ENCODE data around the gene TMBIM6. TPM values are rescaled to one million over a fixed set of nuclear protein-coding genes. Genes with fewer than 3 reads are reported as not detected.

Gene TMBIM6
- total and polyA plus RNA-seq, 7 donors: 93.7 to 384 (median 201) TPM

DNA sequence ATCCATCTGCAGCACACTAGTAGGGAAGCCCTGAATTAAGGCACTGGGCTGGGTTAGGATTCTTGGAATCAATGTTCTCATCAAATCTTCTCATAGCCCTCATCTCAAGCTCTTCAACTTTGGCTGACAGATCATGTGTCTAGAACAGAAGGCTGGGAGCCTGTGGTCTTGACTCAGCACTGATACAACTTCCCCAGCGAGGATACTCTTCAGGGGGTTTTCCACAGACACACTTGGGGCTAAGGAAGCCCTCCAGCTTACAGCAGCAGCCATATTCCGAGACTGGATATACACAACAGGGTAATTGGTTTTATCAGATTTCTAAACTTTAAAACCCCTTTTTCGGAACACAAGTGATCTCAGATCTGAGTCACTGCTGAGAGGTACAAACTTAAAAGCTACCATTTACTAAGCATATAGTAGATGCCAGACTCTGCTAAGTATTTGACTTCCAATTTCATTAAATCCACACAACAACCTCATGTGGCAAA lies 37.7 kb upstream of the TMBIM6 start:
- no peak for DNase-seq
- WGBS, 2 donors: 54 to 70% methylated on average over 3 of the region's 3 CpGs
- TF ChIP-seq, protein P1, sequence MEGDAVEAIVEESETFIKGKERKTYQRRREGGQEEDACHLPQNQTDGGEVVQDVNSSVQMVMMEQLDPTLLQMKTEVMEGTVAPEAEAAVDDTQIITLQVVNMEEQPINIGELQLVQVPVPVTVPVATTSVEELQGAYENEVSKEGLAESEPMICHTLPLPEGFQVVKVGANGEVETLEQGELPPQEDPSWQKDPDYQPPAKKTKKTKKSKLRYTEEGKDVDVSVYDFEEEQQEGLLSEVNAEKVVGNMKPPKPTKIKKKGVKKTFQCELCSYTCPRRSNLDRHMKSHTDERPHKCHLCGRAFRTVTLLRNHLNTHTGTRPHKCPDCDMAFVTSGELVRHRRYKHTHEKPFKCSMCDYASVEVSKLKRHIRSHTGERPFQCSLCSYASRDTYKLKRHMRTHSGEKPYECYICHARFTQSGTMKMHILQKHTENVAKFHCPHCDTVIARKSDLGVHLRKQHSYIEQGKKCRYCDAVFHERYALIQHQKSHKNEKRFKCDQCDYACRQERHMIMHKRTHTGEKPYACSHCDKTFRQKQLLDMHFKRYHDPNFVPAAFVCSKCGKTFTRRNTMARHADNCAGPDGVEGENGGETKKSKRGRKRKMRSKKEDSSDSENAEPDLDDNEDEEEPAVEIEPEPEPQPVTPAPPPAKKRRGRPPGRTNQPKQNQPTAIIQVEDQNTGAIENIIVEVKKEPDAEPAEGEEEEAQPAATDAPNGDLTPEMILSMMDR (IDR thresholded peaks at IDR 0.05): no peak
- TF ChIP-seq EP300 (IDR thresholded peaks at IDR 0.05) (no peak), POLR2AphosphoS5 (IDR thresholded peaks at IDR 0.05) (no peak), POLR2A (IDR thresholded peaks at IDR 0.05) (no peak)
- H3K36me3 ChIP-seq: no peaks in the 10 kb centered on the region
- no peak overlapping the region for H3K4me3 ChIP-seq
- peaks cover 0 to 37% (median 27%) of the 10 kb centered on the region in 4 donors for H3K4me1 ChIP-seq
- H3K27ac ChIP-seq: no peak overlapping the region
- intact Hi-C loops (cut with DNase I): no loop called here
- no peaks in the 10 kb centered on the region for H3K27me3 ChIP-seq
- H3K9me3 ChIP-seq: no peaks in the 10 kb centered on the region

DNA sequence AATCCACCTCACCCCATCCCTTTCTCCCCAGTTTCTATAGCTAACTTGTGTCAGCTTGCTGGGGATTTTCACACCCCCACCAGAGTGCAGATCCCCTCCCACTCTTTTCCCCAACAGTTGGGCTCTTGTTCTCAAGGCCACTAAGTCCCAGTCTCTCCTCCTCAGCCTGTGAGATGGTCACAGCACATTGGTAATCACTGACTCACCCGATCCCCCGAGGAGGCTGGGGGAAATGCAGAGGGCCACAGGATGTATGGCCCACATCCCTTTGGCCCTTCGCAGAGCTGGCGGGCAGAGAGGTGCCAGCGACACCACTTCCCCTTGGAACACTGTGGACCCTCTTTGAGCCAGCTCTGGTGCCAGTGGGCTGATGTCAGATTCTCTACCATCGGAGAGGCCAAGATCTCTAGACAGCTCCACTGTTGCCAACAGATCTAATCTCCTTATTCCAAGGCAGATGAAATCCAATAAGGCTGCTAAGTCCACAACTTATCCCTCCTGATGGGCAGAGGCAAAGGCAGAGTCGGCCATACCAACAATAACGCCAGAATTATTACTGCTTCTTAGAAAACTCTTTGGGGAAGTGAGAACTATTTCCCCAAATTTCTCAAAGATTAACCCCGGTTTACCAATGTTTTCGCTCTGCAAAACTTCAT lies 35.8 kb upstream of the TMBIM6 start:
- peak overlapping the region; percentile 82 to 95 (median 89) for H3K27ac ChIP-seq
- intact Hi-C loops (cut with DNase I): loop anchor here (1.0 kb wide), 1 partner anchor 29 kb away; no protein-coding TSS in a partner anchor
- DNase-seq: peak; percentile 69
- H3K4me3 ChIP-seq: peak overlapping the region in 3 of 4 donors; percentile 55 to 97 (median 84)
- WGBS, 2 donors: 48 to 78% methylated on average over 10 of the region's 10 CpGs
- TF ChIP-seq POLR2AphosphoS5 (IDR thresholded peaks at IDR 0.05): peak in 3 of 4 donors; percentile 15 to 41 (median 19)
- no peak for TF ChIP-seq POLR2A (IDR thresholded peaks at IDR 0.05)
- H3K27me3 ChIP-seq: no peaks in the 10 kb centered on the region
- peaks cover 0 to 28% (median 18%) of the 10 kb centered on the region in 4 donors for H3K4me1 ChIP-seq
- H3K9me3 ChIP-seq: no peaks in the 10 kb centered on the region
- no peaks in the 10 kb centered on the region for H3K36me3 ChIP-seq

DNA sequence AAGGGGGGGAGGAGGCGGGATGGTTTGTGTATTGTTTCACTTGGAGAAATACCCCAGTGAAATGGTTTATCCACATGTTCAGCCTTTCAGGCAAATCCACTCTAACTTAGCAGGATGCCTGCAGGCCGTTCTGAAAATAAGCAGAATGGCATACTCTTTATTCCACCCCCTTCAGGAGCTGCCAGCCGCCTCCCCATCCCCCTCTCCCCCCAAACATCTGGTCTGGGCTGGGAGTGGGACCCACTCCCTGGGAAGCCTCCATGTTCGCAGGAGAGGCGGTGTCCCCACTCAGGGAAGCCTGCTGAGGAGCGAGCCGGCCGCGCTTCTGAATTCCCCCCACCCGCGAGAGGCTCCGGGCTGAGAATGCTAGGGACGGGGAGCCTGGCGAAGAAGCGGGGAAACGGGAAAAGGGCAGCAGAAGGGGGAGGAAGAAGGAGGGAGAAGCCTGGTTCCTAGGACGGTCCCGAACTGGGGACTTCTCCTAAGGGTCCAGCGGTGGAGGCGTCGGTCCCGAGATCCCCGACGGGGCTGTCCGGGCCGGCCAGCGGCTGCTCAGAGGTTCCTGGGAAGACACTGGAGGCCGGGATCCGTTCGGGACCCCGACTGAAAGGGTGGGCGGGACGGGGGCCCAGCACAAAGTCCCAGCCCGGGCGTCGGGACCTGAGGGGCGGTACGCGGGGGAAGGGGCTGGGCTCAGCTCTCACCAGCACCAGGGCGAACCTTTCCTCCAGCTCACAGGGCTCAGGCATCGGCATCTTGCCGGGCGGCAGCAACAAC lies 34.8 kb upstream of the TMBIM6 start:
- TF ChIP-seq EP300 (IDR thresholded peaks at IDR 0.05) (no peak), POLR2AphosphoS5 (IDR thresholded peaks at IDR 0.05) (peak in 2 of 4 donors; percentile 5 to 11), POLR2A (IDR thresholded peaks at IDR 0.05) (no peak)
- Histone ChIP-seq H3K4me3 (peak overlapping the region; percentile 55 to 97 (median 84)), H3K4me1 (peaks cover 0 to 28% (median 18%) of the 10 kb centered on the region in 4 donors), H3K27ac (peak overlapping the region; percentile 82 to 95 (median 89)), H3K27me3 (no peaks in the 10 kb centered on the region), H3K9me3 (no peaks in the 10 kb centered on the region), H3K36me3 (no peaks in the 10 kb centered on the region)
- intact Hi-C loops (cut with DNase I): loop anchor here (1.0 kb wide), 3 partner anchors 30 to 62 kb away; no protein-coding TSS in a partner anchor
- WGBS, 2 donors: 5 to 10% methylated on average over 43 of the region's 43 CpGs
- peak; percentile 75 for DNase-seq

DNA sequence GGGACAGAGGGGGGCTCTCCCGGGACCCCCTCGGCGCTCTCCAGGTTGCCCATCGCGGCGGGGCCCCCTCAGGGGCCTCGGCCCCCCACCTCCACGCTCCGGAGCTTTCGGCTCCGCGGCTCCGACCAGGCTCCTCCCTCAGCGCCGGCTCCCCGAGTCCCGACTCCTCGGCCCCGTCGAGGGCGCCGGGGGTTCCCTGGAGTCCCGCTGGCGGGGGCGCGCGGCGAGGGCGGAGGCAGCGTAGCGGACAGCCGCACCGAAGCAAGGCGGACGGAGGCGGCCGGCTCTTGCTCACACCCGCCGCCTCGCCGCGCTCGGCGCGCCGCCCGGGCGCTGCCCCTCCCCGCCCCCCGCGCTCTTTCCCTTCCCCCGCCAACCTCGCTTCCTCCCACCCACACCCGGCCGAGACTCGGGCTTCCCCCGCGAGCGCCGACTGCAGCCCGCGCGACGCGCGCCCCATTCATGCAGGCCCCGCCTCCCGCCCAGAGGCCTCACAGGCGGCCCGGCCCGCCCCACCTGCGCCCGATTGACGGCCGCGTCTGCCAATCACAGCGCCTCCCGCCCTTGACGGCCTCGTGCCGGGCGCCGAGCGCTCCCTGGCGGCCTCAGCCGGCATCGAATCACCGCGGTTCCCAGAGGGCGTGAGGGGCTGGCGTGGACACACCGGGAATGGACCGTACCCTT lies 34.1 kb upstream of the TMBIM6 start, which contains the start of gene FMNL3:
Gene FMNL3, minus strand, starts transcription at position 278 of the 684 bp plus-strand sequence. Its CDS starts 225 bp downstream, at position 53.
- DNase-seq: peak; percentile 99
- Histone ChIP-seq H3K36me3 (no peaks in the 10 kb centered on the region), H3K27ac (peak within 1 kb of the TSS; percentile 82 to 95 (median 89)), H3K9me3 (no peaks in the 10 kb centered on the region), H3K4me3 (peak within 1 kb of the TSS; percentile 55 to 97 (median 84)), H3K4me1 (peaks cover 0 to 28% (median 18%) of the 10 kb centered on the region in 4 donors), H3K27me3 (no peaks in the 10 kb centered on the region)
- TF ChIP-seq POLR2A (IDR thresholded peaks at IDR 0.05) (peak in 1 of 2 donors; percentile 30), EP300 (IDR thresholded peaks at IDR 0.05) (no peak), POLR2AphosphoS5 (IDR thresholded peaks at IDR 0.05) (peak in 3 of 4 donors; percentile 50 to 73 (median 65))
- TF ChIP-seq, protein P1 (IDR thresholded peaks at IDR 0.05): peak; percentile 94 to 98 (median 98)
- intact Hi-C loops (cut with DNase I): loop anchor here (1.0 kb wide), 2 partner anchors 34 to 63 kb away; no protein-coding TSS in a partner anchor
- WGBS, 2 donors: 1% methylated on average over 90 to 93 of the region's 93 CpGs

DNA sequence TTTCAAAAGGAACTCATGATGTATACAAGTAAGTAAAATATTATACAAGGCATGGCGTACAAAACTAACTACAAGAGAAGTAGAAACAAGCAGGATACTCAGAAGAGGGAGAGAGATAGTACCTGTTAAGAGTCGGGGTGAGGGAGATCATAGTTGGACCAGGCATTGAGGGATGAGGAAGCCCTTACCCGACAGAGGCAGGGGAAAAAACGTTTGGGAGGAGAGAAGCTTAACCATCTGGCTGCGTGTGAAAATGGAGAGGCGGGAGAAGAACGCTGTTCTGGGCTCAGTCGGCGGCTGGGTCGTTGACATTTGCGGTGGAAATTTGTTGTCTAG lies 33.6 kb upstream of the TMBIM6 start:
- TF ChIP-seq EP300 (IDR thresholded peaks at IDR 0.05) (no peak), POLR2A (IDR thresholded peaks at IDR 0.05) (no peak), POLR2AphosphoS5 (IDR thresholded peaks at IDR 0.05) (no peak)
- TF ChIP-seq, protein P1 (IDR thresholded peaks at IDR 0.05): peak in 1 of 4 experiments; percentile 3
- WGBS, 2 donors: 50 to 59% methylated on average over 11 of the region's 11 CpGs

More for the DNA sequence above, 33.6 kb upstream of the TMBIM6 start:
- DNase-seq: no peak
- H3K4me1 ChIP-seq: peaks cover 0 to 28% (median 18%) of the 10 kb centered on the region in 4 donors
- intact Hi-C loops (cut with DNase I): loop anchor here (1.0 kb wide), 2 partner anchors 34 to 63 kb away; no protein-coding TSS in a partner anchor
- H3K27me3 ChIP-seq: no peaks in the 10 kb centered on the region
- no peak overlapping the region for H3K27ac ChIP-seq
- H3K4me3 ChIP-seq: peak overlapping the region in 2 of 4 donors; percentile 55 to 84
- H3K36me3 ChIP-seq: no peaks in the 10 kb centered on the region
- no peaks in the 10 kb centered on the region for H3K9me3 ChIP-seq
